ENCODE results near the gene SSBP2.

The SSBP2 gene

GRCh38 chr5:81763294-81763928, 12.5 kb upstream of the SSBP2 start:
- DNase-seq: no peak

- DNase-seq: no peak
Measured at GRCh38 chr5:81762853-81763252, 12.0 kb upstream of the SSBP2 start.

DNA sequence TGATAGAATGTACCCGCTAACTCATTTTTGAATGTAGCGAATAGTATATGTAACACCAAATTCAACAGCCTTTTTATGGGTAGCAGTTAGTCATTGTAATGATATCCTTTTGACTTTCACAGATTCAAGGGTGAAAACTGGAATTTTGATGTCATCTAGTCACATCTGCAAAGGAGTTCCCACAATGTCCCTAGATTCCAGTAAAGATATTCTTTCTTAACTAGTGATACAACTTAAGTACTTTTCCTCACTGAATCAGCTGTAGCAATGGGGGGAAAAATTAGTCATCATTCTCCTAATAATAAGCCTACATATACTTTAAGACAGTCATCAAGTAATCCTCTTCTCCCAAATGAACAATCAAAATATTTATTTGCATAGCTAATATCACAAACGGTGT, 11.5 kb upstream of the SSBP2 start:
- no peak for DNase-seq

DNA sequence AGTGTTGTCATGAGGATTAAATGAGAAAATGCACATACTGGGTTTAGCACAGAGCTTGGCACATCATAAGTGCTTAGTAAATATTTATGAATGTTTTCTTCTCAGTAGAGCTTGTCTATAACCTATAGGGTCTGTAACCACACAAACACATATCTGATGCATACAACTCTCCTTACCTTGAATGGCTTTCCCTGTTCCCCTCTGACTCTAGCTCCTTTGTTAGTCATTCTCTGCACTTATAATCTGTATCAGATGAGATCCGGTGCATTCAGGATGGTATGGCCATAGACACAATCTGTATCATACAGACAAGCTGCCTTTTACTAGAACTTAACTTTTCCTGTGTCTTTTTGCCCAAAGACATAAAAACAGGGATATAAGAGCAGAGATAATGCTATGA, 11.1 kb upstream of the SSBP2 start:
- no peak for DNase-seq

DNA sequence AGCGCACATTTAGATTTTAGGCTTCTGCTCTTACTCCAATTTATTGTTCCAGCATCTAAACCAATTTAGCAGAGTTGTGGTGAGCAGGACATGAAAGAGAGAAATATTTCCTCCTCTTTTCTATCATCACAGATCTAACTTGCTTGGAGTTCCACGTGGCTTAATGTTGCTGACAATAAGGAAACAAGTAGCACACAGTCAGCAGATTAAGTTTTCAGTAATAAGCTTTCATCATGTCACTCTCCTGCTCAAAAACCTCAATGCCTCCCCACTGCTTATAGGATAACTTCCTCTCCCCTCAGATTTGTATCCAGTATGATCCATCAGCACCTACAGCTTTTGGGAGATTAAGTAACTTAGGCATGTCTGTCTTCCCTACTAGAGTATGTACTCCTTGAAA, 10.4 kb upstream of the SSBP2 start:
- DNase-seq: peak; percentile 39

GRCh38 chr5:81760521-81760920, 9.6 kb upstream of the SSBP2 start:
- no peak for DNase-seq

GRCh38 chr5:81759632-81760005, 8.7 kb upstream of the SSBP2 start:
- DNase-seq: no peak

- no peak for DNase-seq
Measured at GRCh38 chr5:81757404-81757803, 6.5 kb upstream of the SSBP2 start.

- DNase-seq: no peak
Measured at GRCh38 chr5:81756016-81756415, 5.1 kb upstream of the SSBP2 start.

- DNase-seq: no peak
Measured at GRCh38 chr5:81755320-81755719, 4.4 kb upstream of the SSBP2 start.

GRCh38 chr5:81754621-81755020, 3.7 kb upstream of the SSBP2 start:
- DNase-seq: no peak

- no peak for DNase-seq
Measured at GRCh38 chr5:81753429-81753828, 2.5 kb upstream of the SSBP2 start.

GRCh38 chr5:81752644-81752963, 1.7 kb upstream of the SSBP2 start:
- DNase-seq: no peak

DNA sequence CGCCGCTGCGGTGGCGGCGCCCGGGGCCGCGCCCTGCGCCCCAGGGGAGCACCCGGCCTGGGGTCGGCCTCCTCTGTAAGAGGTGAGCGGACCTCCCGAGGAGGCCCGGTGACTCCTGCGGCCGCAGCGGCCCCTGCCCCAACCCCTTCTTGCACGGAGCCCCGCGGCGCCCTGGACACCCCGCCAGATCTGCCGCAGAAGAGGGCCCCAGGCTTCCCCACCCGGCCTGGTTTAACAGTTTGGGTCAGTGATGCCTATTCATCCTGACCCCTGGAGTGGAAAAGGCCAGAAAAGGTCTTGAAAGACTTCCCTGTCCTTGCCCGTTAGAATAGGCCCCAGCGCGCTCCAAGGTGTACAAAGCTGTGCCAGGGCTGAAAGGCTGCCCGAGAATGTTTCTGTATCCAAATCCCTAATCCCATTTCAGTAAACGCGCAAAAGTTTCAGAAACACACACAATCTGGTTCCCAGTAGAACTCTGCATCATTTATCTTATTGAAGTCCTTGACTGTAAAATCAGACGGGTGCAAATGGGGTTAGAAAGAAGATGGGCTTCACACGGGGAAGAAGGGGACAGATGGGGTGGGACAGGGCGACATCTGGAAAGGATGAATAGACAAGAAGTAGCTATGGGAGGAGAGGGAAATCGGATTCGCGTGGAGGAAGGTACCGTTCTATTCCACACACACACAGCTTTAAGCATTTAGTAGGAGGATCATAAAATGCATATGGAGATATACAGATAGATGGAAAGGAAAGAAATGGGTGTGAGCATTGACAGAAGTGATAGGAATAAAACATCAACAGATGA, 1.1 kb upstream of the SSBP2 start:
- DNase-seq: peak; percentile 9

DNA sequence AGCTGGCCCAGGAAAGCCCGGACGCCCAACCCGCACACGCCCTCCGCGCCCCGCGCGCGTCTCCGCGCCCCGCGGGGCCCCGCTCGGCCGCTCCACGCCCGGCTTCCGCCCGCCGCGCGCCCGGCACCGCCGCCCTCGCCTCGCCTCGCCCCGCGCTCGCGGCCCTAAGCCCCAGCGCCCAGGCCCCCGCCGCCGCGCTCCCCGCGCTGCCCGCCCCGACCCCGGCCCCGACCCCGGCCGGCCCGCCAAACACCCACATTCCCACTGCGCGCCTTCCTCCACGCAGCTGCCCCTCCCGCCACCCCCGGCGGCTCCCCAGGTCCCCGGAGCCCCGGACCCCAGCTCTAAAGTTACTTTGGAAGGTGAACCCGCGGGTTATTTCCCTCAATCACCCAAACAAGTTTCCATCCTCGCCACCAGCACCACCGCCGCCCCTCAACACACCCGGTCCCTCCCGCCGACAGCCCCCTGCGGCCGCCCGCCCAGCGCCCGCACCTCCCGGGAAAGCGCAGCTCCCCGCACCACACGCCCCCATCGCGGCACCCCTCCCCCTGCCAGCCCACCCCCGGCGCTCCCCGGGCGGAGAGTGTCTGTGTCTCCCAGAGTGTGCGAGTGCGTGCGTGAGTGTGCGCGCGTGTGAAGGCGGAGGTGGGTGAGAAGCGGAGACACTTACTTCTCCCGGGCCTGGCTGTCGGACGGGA, 439 bp downstream of the SSBP2 start:
- peak; percentile 60 for DNase-seq

- peak; percentile 70 for DNase-seq
Measured at GRCh38 chr5:81749561-81750307, 1.2 kb downstream of the SSBP2 start.

GRCh38 chr5:81749192-81749560, 1.7 kb downstream of the SSBP2 start:
- peak; percentile 25 for DNase-seq

DNA sequence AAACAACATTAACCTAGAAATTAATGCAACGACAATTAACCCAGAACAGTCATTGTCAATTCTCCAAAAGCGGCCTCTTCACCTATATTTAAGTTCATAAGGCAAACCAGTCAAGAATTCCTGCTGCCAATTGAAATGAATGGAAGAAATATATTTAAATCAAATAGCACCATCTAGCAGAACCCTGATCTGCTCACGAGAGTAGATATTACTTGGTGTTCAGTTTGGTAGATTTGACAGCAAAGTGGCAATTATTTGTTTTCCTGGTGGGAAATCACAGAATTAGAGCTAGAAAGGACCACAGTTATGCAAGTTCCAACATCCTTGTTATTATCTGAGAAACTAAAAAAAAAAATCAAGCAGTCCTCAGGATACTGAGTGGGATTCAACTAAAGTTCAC, 2.3 kb downstream of the SSBP2 start:
- no peak for DNase-seq

- DNase-seq: no peak
Measured at GRCh38 chr5:81747030-81747429, 3.9 kb downstream of the SSBP2 start.

GRCh38 chr5:81740758-81741157, 10.1 kb downstream of the SSBP2 start:
- DNase-seq: no peak

DNA sequence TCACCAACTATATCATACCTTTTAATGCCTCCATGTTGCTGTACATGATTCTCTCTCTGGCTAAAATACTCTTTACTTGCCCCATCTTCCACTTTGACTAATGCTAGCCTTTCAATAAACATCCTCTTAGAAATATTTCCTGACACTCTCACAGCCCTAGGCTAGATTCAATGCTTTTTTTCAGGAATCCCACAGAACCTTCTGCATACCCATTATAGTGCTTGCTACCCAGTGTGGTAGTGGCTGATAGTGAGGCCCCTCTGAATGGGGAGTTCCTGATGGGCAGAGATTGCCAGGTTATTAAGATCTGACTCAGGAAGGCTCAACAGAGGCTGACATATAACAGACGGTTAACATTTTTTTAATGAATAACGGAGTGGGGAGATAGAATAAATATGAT, 11.6 kb downstream of the SSBP2 start:
- no peak for DNase-seq

DNA sequence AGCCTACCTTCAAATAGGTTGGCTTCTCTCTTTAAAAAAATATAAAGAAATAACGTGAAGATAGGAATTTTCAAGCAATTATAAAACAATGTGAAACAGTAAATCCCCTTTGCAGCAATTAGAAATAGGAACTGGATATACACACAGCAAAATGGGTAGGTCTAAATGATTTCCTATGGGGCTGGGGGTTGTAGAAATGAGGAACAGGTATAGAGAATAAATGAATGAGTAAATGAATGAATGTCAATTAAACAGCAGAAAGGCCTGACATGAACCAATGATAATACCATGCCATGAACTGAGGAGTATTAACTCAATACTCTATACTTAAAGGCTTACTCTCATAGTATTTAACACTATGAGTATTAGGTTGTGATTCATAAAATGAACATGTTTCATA, 21.6 kb downstream of the SSBP2 start:
- no peak for DNase-seq

DNA sequence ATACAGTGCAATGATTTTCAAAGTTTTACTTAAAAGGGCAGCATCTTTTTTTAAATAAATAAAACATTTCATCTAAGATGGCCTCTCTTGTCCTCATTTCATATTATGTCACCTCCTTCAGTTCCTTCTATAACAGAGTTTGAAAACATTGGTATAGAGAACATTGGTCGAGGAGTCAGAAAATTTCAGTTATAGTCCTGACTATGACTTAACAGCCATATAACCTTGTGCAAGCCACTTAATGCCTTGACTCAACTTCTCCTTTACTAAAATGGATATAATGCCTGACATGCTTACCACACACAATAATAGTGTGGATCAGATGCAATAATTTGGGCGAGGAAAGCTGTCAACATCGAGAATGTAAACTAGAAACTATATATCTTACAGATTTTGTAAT, 22.6 kb downstream of the SSBP2 start:
- no peak for DNase-seq

- no peak for DNase-seq
Measured at GRCh38 chr5:81726297-81726696, 24.6 kb downstream of the SSBP2 start.
